IPS DF 4.7 (cell line): ENCODE results near the gene NHS.

Experiments used
- DNase-seq: peaks from one replicate; pipeline ENCODE4 v3.0.0-alpha.2; 2013; ENCODE audit warnings: low spot score; ENCODE audit errors: extremely low read depth

The NHS gene

DNA sequence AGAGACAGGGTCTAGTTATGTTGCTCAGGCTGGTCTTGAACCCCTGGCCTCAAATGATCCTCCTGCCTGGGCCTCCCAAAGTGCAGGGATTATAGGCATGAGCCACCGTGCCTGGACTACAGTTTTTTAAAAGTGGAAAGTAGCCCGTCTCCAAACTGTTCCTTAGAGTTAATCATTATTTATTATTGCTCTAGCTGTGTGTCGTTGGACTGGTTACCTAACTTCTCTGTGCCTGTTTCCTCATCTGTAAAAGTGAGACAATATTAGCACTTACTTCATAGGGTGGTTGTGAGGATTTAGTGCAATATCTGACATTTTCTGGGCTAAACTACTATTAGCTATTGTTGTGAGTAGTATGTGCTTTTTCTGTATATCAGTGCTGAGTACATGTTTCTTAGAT lies 210.0 kb downstream of the NHS start:
- no peak for DNase-seq

- DNase-seq: no peak
Observed at GRCh38 chrX:17587366-17587765, 212.4 kb downstream of the NHS start.

GRCh38 chrX:17588303-17588702 lies 213.3 kb downstream of the NHS start:
- DNase-seq: no peak

- DNase-seq: no peak
Observed at GRCh38 chrX:17590892-17591740, 216.1 kb downstream of the NHS start.

DNA sequence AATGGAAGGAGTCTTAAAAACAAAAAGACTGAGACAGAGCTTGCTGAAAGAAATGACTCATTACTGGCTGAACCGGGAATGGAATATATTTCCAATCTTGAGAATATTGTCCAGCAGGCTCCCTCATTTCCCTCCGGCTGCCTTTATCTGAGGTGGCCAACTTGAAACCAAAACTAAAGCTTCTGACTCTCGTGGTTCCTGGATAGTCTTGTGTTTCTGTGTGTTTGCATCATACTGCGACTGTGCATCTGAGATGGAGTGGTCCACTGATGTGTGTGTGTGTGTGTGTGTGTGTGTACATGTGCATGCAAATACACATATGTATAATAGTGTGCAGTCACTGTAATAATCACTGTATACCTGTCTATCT lies 216.7 kb downstream of the NHS start:
- no peak for DNase-seq

GRCh38 chrX:17592117-17592516 lies 217.1 kb downstream of the NHS start:
- no peak for DNase-seq

DNA sequence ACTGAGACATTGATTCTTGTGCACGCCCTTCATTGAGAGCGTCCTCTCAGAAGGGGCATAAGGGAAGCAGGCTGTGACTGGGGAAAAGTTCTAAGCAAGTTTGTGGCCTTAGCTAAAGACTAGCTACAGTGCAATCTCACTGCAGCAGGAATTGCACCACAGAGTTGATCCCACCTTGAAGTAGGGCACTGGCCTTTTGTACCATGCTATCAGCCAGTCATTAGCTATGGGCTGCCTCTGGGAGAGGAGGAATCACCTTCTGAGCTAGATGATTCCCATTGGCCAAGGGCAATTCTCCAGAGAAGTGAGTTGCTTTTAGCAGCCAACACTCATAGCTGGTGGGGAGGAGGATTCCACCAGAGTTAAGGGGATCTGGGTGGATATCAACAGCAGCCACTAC lies 219.7 kb downstream of the NHS start:
- DNase-seq: no peak

- DNase-seq: no peak
Observed at GRCh38 chrX:17595456-17596035, 220.5 kb downstream of the NHS start.

GRCh38 chrX:17596061-17596460 lies 221.1 kb downstream of the NHS start:
- no peak for DNase-seq

- DNase-seq: no peak
Observed at GRCh38 chrX:17596546-17597205, 221.7 kb downstream of the NHS start.

- no peak for DNase-seq
Observed at GRCh38 chrX:17597327-17597726, 222.3 kb downstream of the NHS start.

DNA sequence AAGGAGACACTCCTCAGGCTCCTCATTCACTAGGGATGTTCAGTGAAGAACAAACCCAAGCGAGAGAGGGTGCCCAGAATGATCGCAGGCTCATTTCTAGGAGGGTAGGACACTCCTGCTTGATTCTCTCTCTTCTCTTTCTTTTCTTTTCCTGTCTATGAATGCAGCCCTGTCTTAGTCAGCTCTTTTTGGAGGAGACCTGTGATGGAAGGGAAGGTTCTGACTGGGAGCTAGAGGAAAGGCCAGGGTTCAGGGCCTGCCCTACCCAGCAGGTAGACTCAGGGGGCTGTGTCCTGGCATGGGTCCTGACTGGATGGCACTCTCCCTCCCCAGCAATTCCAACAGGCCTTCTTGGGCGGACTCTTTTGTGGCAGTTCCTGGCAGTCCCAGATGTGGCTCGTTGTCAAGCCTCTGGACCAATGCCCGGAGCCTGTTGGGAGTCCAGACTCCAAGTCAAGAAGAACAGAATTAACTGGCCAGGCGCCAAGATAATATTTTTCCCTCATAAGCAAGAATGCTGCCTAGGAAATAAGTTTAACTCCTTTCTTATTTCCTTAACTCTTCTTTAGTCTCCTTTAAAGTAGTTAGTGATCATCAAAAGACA lies 222.9 kb downstream of the NHS start:
- DNase-seq: no peak

- DNase-seq: peak; percentile 7
Observed at GRCh38 chrX:17601441-17602200, 226.6 kb downstream of the NHS start.

DNA sequence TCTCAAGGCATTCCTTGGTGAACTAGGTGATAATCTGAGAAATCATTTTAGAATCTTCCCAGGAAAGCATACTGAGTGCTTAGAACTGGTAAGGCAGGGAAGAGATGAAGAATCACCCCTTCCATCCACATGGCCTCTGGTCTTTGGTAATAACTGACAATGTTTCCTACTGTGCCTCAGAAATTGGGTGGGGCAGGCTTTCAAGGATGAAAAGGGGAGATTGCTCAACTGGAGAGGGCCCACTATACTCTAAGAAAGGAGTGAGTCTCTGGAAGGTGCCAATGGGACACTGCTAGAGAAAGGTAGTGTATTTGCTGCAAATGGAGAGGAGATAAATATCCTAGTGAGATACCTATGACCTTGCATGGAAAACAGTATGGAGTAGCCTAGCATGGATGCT lies 227.2 kb downstream of the NHS start:
- no peak for DNase-seq

DNA sequence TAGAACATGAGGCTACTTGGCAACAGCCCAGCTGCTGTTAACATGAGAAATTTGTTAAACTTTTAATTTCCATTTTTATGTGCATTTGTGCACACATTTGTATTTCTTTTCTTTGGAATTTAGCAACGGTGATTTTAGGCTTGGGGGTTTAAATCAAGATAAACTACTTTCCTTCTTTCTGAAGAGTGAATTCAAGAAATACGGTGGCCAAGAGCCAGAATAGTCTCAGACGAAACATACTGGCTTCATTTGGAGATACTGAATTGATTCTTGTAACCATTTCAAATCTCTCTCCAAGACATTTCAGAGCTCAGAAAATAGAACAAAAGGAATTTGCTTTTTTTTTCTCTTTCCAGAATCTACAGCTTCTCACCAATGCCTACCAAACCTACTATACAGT lies 228.2 kb downstream of the NHS start:
- DNase-seq: no peak

GRCh38 chrX:17605676-17606075 lies 230.7 kb downstream of the NHS start:
- DNase-seq: no peak

DNA sequence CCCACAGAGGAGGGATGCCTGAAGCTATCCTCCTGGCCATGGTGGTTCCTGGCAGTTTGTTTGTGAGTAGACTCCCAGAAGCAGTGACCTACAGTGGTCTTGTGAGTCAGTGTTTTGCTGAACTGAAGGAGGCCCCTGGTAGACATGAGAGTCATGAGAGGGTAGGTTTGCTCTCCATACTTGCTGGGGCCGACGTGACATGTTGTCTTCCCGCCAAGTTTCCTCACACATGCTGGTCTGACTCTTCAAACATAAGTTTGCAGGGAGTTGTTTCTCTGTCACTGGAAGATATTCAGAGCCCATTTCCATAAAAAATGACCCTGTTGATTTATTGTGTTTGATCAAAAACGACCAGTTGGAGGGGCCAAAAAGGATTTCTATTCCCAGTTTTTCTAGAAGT lies 231.2 kb downstream of the NHS start:
- DNase-seq: no peak

DNA sequence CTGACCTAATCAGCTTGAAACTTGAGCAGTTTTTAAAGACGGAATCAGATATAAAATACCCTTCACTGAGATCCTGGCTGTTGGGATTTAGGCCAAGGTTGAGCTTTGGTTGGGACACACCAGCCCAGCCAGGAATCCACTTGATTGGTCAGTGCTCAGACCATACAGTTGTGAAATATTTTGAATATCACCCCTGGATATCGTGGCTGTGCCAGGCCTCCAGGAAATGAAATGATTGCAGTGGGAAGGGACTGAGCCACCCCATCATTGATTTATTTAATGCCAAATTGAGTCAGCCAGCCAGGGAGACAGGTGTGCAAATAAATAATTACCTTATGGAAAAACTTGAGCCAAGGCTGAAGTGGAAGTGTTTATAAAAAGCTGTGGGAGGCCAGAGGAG lies 233.9 kb downstream of the NHS start:
- no peak for DNase-seq

DNA sequence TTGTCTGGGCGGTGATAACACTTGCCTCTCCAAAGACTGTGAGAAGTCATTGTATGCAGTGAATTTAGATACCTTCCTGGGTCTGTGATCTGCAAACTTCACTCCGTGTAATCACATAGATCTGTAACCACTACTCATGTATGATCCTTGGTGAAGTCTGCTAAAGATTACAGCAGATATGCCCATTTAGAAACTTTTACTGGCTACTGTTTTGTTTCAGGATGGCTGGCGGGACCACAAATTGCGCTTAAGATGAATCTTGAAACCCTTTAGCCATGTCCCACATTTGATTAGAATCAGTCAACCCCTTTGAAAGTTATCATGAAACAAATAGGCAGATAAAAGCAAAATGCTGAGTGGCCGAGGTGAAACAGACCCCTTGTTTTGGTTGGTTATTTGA lies 235.8 kb downstream of the NHS start:
- no peak for DNase-seq

GRCh38 chrX:17613979-17614588 lies 239.1 kb downstream of the NHS start:
- DNase-seq: no peak

- no peak for DNase-seq
Observed at GRCh38 chrX:17616936-17617335, 241.9 kb downstream of the NHS start.
